Ectodermal cell (in vitro differentiated cells): ENCODE data around the gene ZMYND10.

ENCODE experiments used
- H3K27ac ChIP-seq: 2 replicates; pipeline ENCODE4 v1.7.0; 2013; ENCODE audit warnings: mild to moderate bottlenecking, low read depth, low read length; ENCODE audit not compliant: insufficient read depth, poor library complexity, severe bottlenecking
- H3K27me3 ChIP-seq: 2 replicates; pipeline ENCODE4 v1.7.0; 2013; ENCODE audit warnings: mild to moderate bottlenecking, low read length; ENCODE audit not compliant: insufficient read depth, control insufficient read depth, poor library complexity, severe bottlenecking
- H3K36me3 ChIP-seq: one replicate; pipeline ENCODE4 v1.7.0; 2013; ENCODE audit warnings: low read length; ENCODE audit not compliant: control insufficient read depth, insufficient read depth
- H3K4me1 ChIP-seq: one replicate; pipeline ENCODE4 v1.7.0; 2013; ENCODE audit warnings: low read length; ENCODE audit not compliant: control insufficient read depth, insufficient read depth
- H3K4me3 ChIP-seq: 2 replicates; pipeline ENCODE4 v1.7.0; 2013; ENCODE audit warnings: low read depth, low read length, control low read depth; ENCODE audit not compliant: insufficient read depth
- H3K9me3 ChIP-seq: 2 replicates; pipeline ENCODE4 v1.7.0; 2013; ENCODE audit warnings: mild to moderate bottlenecking, low read length, moderate library complexity; ENCODE audit not compliant: control insufficient read depth
- whole genome bisulfite sequencing, 2 experiments: methylation state at CpG; one replicate each; pipeline ENCODE4 v1.1.7; 2013; ENCODE audit warnings: missing lambda C conversion rate in 2 of 2; 5-methylcytosine and 5-hydroxymethylcytosine counted together

The ZMYND10 gene

GRCh38 chr3:50350213-50350526, 4.6 kb upstream of the ZMYND10 start:
- peak overlapping the region; percentile 67 for H3K4me3 ChIP-seq
- no peak overlapping the region for H3K27ac ChIP-seq
- 47% methylated on average over 7 of the region's 7 CpGs for WGBS, 2 experiments

GRCh38 chr3:50347187-50347813, 1.8 kb upstream of the ZMYND10 start:
- no peaks in the 10 kb centered on the region for H3K9me3 ChIP-seq
- no peak overlapping the region for H3K4me3 ChIP-seq
- peaks cover 5% of the 10 kb centered on the region for H3K36me3 ChIP-seq
- peaks cover 44% of the 10 kb centered on the region for H3K27me3 ChIP-seq
- peaks cover 3% of the 10 kb centered on the region for H3K4me1 ChIP-seq
- WGBS, 2 experiments = 37 to 40% methylated on average over 14 of the region's 14 CpGs
- H3K27ac ChIP-seq = no peak overlapping the region

More at GRCh38 chr3:50350213-50350526, 4.6 kb upstream of the ZMYND10 start:
- Histone ChIP-seq H3K4me1 (peaks cover 3% of the 10 kb centered on the region), H3K9me3 (no peaks in the 10 kb centered on the region), H3K27me3 (peaks cover 17% of the 10 kb centered on the region), H3K36me3 (peaks cover 5% of the 10 kb centered on the region)

- Histone ChIP-seq H3K27me3 (peaks cover 67% of the 10 kb centered on the region), H3K4me1 (peaks cover 2% of the 10 kb centered on the region), H3K36me3 (peaks cover 5% of the 10 kb centered on the region), H3K9me3 (no peaks in the 10 kb centered on the region), H3K27ac (no peak overlapping the region), H3K4me3 (peak overlapping the region; percentile 37)
- WGBS, 2 experiments = 64 to 69% methylated on average over 8 of the region's 8 CpGs
Observed at GRCh38 chr3:50345008-50345407, 524 bp downstream of the ZMYND10 start.

GRCh38 chr3:50342813-50343633, 2.5 kb downstream of the ZMYND10 start:
- peaks cover 87% of the 10 kb centered on the region for H3K27me3 ChIP-seq
- H3K36me3 ChIP-seq = no peaks in the 10 kb centered on the region
- no peaks in the 10 kb centered on the region for H3K9me3 ChIP-seq
- H3K4me3 ChIP-seq = no peak overlapping the region
- H3K4me1 ChIP-seq = peaks cover 2% of the 10 kb centered on the region
- 69 to 72% methylated on average over 13 of the region's 13 CpGs for WGBS, 2 experiments
- H3K27ac ChIP-seq = no peak overlapping the region

GRCh38 chr3:50341996-50342650, 3.4 kb downstream of the ZMYND10 start:
- H3K4me3 ChIP-seq = no peak overlapping the region
- no peaks in the 10 kb centered on the region for H3K9me3 ChIP-seq
- H3K27ac ChIP-seq = no peak overlapping the region
- 91 to 94% methylated on average over 13 of the region's 13 CpGs for WGBS, 2 experiments
- no peaks in the 10 kb centered on the region for H3K36me3 ChIP-seq
- H3K4me1 ChIP-seq = peaks cover 6% of the 10 kb centered on the region
- peaks cover 91% of the 10 kb centered on the region for H3K27me3 ChIP-seq

GRCh38 chr3:50341537-50341936, 4.0 kb downstream of the ZMYND10 start:
- Histone ChIP-seq H3K27ac (no peak overlapping the region), H3K4me3 (no peak overlapping the region), H3K27me3 (peaks cover 88% of the 10 kb centered on the region), H3K4me1 (peaks cover 6% of the 10 kb centered on the region), H3K36me3 (no peaks in the 10 kb centered on the region), H3K9me3 (no peaks in the 10 kb centered on the region)
- 90 to 92% methylated on average over 9 of the region's 9 CpGs for WGBS, 2 experiments

GRCh38 chr3:50340448-50341329, 4.8 kb downstream of the ZMYND10 start, which contains the start of gene RASSF1:
Gene RASSF1 (minus strand): TSS chr3:50340836. CDS start chr3:50340805, 31 bp downstream.
- Histone ChIP-seq H3K9me3 (no peaks in the 10 kb centered on the region), H3K27me3 (peaks cover 80% of the 10 kb centered on the region), H3K4me3 (peak within 1 kb of the TSS; percentile 13), H3K27ac (no peak within 1 kb of the TSS), H3K36me3 (no peaks in the 10 kb centered on the region), H3K4me1 (peaks cover 13% of the 10 kb centered on the region)
- 15% methylated on average over 85 of the region's 85 CpGs for WGBS, 2 experiments

GRCh38 chr3:50340147-50340447, 5.4 kb downstream of the ZMYND10 start:
- Histone ChIP-seq H3K36me3 (no peaks in the 10 kb centered on the region), H3K4me1 (peaks cover 13% of the 10 kb centered on the region), H3K27me3 (peaks cover 74% of the 10 kb centered on the region), H3K27ac (no peak overlapping the region), H3K4me3 (peak overlapping the region; percentile 13), H3K9me3 (no peaks in the 10 kb centered on the region)
- 40 to 42% methylated on average over 9 of the region's 9 CpGs for WGBS, 2 experiments

GRCh38 chr3:50339485-50340146, 5.9 kb downstream of the ZMYND10 start:
- Histone ChIP-seq H3K27ac (no peak overlapping the region), H3K4me3 (no peak overlapping the region), H3K27me3 (peaks cover 69% of the 10 kb centered on the region), H3K9me3 (no peaks in the 10 kb centered on the region), H3K4me1 (peaks cover 13% of the 10 kb centered on the region), H3K36me3 (peaks cover under 1% of the 10 kb centered on the region)
- 87 to 90% methylated on average over 14 of the region's 14 CpGs for WGBS, 2 experiments
